ENCODE data around the gene KDR. TPM values are rescaled to one million over a fixed set of nuclear protein-coding genes. Genes with fewer than 3 reads are reported as not detected.

Gene KDR
- total RNA-seq, 1 experiment from 2014 or later: 0.09 TPM

- ChIA-PET CTCF (no interaction called here), POLR2A (ENCODE audit: unreplicated experiment) (no interaction called here)
- Histone ChIP-seq H2AFZ (no peak overlapping the region; the same call in 1 of the 2 replicates), H3K9me2 (ENCODE audit: insufficient read depth) (no peaks in the 10 kb centered on the region), H3K9me3 (ENCODE audit: insufficient read depth, low read depth) (no peaks in the 10 kb centered on the region), H3K4me2 (no peak overlapping the region), H3K79me2 (ENCODE audit: low read depth) (no peaks in the 10 kb centered on the region), H3K27me3 (ENCODE audit: insufficient read depth, low read depth) (no peaks in the 10 kb centered on the region), H4K20me1 (ENCODE audit: insufficient read depth) (no peaks in the 10 kb centered on the region), H3K36me3 (ENCODE audit: low read depth) (no peaks in the 10 kb centered on the region), H3K27ac (no peak overlapping the region), H3K4me1 (replicated peaks; ENCODE audit: insufficient read depth) (no peaks in the 10 kb centered on the region), H3K4me3 (no peak overlapping the region), H3F3A (ENCODE audit: insufficient read depth, low read depth) (no peaks in the 10 kb centered on the region)
- TF ChIP-seq CTCF (conservative IDR thresholded peaks at IDR 0.05) (no peak), EZH2 (IDR thresholded peaks at IDR 0.05; ENCODE audit: low read depth) (no peak)
- BruUV-seq (replicated peaks): no TSS peak
- intact Hi-C loops (cut with micrococcal nuclease; ENCODE audit: unreplicated experiment): no loop called here
- no peak for DNase-seq
Measured at GRCh38 chr4:55133951-55134350, 8.6 kb upstream of the KDR start.

- H3K4me3 ChIP-seq: no peak overlapping the region
- POLR2A ChIA-PET (ENCODE audit: unreplicated experiment): no interaction called here
- TF ChIP-seq CTCF (conservative IDR thresholded peaks at IDR 0.05): no peak
Measured at GRCh38 chr4:55132775-55133174, 7.4 kb upstream of the KDR start.

GRCh38 chr4:55127521-55127920 lies 2.1 kb upstream of the KDR start:
- BruUV-seq (replicated peaks): no TSS peak
- CTCF ChIA-PET: no interaction called here
- intact Hi-C loops (cut with micrococcal nuclease; ENCODE audit: unreplicated experiment): no loop called here

More at GRCh38 chr4:55132775-55133174, 7.4 kb upstream of the KDR start:
- Histone ChIP-seq H3K4me1 (replicated peaks; ENCODE audit: insufficient read depth) (no peaks in the 10 kb centered on the region), H3K9me3 (ENCODE audit: insufficient read depth, low read depth) (no peaks in the 10 kb centered on the region), H2AFZ (no peak overlapping the region), H3K9me2 (ENCODE audit: insufficient read depth) (no peaks in the 10 kb centered on the region), H3K36me3 (ENCODE audit: low read depth) (no peaks in the 10 kb centered on the region), H3K4me2 (no peak overlapping the region), H4K20me1 (ENCODE audit: insufficient read depth) (no peaks in the 10 kb centered on the region), H3F3A (ENCODE audit: insufficient read depth, low read depth) (no peaks in the 10 kb centered on the region), H3K27ac (no peak overlapping the region), H3K27me3 (ENCODE audit: insufficient read depth, low read depth) (no peaks in the 10 kb centered on the region), H3K79me2 (ENCODE audit: low read depth) (no peaks in the 10 kb centered on the region)
- DNase-seq: no peak
- BruUV-seq (replicated peaks): no TSS peak
- intact Hi-C loops (cut with micrococcal nuclease; ENCODE audit: unreplicated experiment): no loop called here
- CTCF ChIA-PET: no interaction called here

More at GRCh38 chr4:55127521-55127920, 2.1 kb upstream of the KDR start:
- Histone ChIP-seq H3F3A (ENCODE audit: insufficient read depth, low read depth) (no peaks in the 10 kb centered on the region), H3K4me1 (replicated peaks; ENCODE audit: insufficient read depth) (no peaks in the 10 kb centered on the region), H2AFZ (no peak overlapping the region), H3K9me3 (ENCODE audit: insufficient read depth, low read depth) (no peaks in the 10 kb centered on the region), H3K9me2 (ENCODE audit: insufficient read depth) (no peaks in the 10 kb centered on the region), H3K4me3 (no peak overlapping the region), H3K27me3 (ENCODE audit: insufficient read depth, low read depth) (no peaks in the 10 kb centered on the region), H3K4me2 (no peak overlapping the region), H3K27ac (no peak overlapping the region), H4K20me1 (ENCODE audit: insufficient read depth) (no peaks in the 10 kb centered on the region), H3K79me2 (ENCODE audit: low read depth) (no peaks in the 10 kb centered on the region), H3K36me3 (ENCODE audit: low read depth) (no peaks in the 10 kb centered on the region)
- DNase-seq: no peak
- POLR2A ChIA-PET (ENCODE audit: unreplicated experiment): no interaction called here
- TF ChIP-seq CTCF (conservative IDR thresholded peaks at IDR 0.05) (no peak), EZH2 (IDR thresholded peaks at IDR 0.05; ENCODE audit: low read depth) (no peak)
